Esophagus muscularis mucosa (tissue), 4 donors: ENCODE measurements around the gene MAD1L1. TPM values are rescaled to one million over a fixed set of nuclear protein-coding genes. Genes with fewer than 3 reads are reported as not detected.

ENCODE experiments used
- DNase-seq: peaks from one replicate; pipeline ENCODE4 v3.0.0-alpha.2; 2017; ENCODE audit errors: extremely low spot score
- H3K27ac ChIP-seq, 4 donors: fragments of 200-600 bp; sonication (generic); replicated peaks in 1 of 4; 1 replicate in 3 of 4; 2 replicates in 1 of 4; pipeline ENCODE4 v1.5.1; 2016 to 2019; ENCODE audit warnings: mild to moderate bottlenecking in 1 of 4
- H3K27me3 ChIP-seq, 4 donors: fragments of 200-600 bp; sonication (generic); one replicate each; pipeline versions ENCODE4 v1.5.1 to v1.6.0; 2016 to 2019
- H3K36me3 ChIP-seq, 4 donors: fragments of 200-600 bp; sonication (generic); one replicate each; pipeline ENCODE4 v1.5.1; 2016 to 2019
- H3K4me1 ChIP-seq, 4 donors: fragments of 200-600 bp; sonication (generic); one replicate each; pipeline ENCODE4 v1.5.1; 2016 to 2019
- H3K4me3 ChIP-seq, 4 donors: fragments of 200-600 bp; sonication (generic); 1 replicate in 2 of 4; 2 replicates in 2 of 4; pipeline ENCODE4 v1.5.1; 2016 to 2019; ENCODE audit warnings: mild to moderate bottlenecking in 4 of 4, moderate library complexity in 1 of 4
- H3K9me3 ChIP-seq, 4 donors: fragments of 200-600 bp; sonication (generic); 1 replicate in 3 of 4; 2 replicates in 1 of 4; pipeline ENCODE4 v1.5.1; 2016 to 2019
- EP300 ChIP-seq: sonication (generic); formaldehyde crosslinking; IDR thresholded peaks from one replicate; pipeline ENCODE4 v1.6.1; 2017; ENCODE audit warnings: antibody characterized with exemption
- POLR2A ChIP-seq: fragments of 450-650 bp; IDR thresholded peaks from one replicate; pipeline ENCODE4 v1.6.1; 2017; ENCODE audit warnings: antibody characterized with exemption, moderate library complexity, mild to moderate bottlenecking, low read depth
- POLR2AphosphoS5 ChIP-seq, 2 donors: sonication (generic); formaldehyde crosslinking; IDR thresholded peaks; one replicate each; pipeline ENCODE4 v1.6.1; 2017; ENCODE audit warnings: antibody characterized with exemption in 2 of 2
- WGBS: methylation state at CpG from one replicate; pipeline ENCODE4 v1.1.5; 2018; 5-methylcytosine and 5-hydroxymethylcytosine counted together
- intact Hi-C: fragments of 100-400 bp; cut with DNase I; formaldehyde crosslinking; loops from one replicate; pipeline ENCODE4 v1.15.1; 2023
- total RNA-seq, 4 donors: library from RNA; depleted of rRNA; stranded (reverse); fragments of >200 nt; gene quantifications; one replicate each; pipeline versions ENCODE4 v1.1.0 to v1.2.1, GENCODE V29; 2016
- TF ChIP-seq, protein P1 (sequence below), 3 experiments: fragments of 200-600 bp in 2 of 3; fragments of 450-650 bp in 1 of 3; sonication (generic) in 2 of 3; IDR thresholded peaks; one replicate each; pipeline ENCODE4 v1.5.1; 2017 to 2019; ENCODE audit warnings: antibody characterized with exemption in 3 of 3, mild to moderate bottlenecking in 2 of 3, moderate library complexity in 1 of 3

MAD1L1 gene
- total RNA-seq, 4 donors from 2014 or later, result 22.2 to 33.1 (median 29.5) TPM

GRCh38 chr7:2041496-2042367 is 191.0 kb downstream of the MAD1L1 start:
- peaks cover 5 to 15% (median 9%) of the 10 kb centered on the region in 4 donors for H3K4me1 ChIP-seq
- 94% methylated on average over 25 of the region's 26 CpGs for WGBS
- DNase-seq, result no peak
- no peaks in the 10 kb centered on the region for H3K9me3 ChIP-seq
- H3K36me3 ChIP-seq, result peaks cover 0 to 11% (median 5%) of the 10 kb centered on the region in 4 donors
- no peak overlapping the region for H3K4me3 ChIP-seq
- no peak for TF ChIP-seq POLR2A
- no peak for TF ChIP-seq POLR2AphosphoS5 (IDR thresholded peaks at IDR 0.05)
- TF ChIP-seq EP300, result no peak
- TF ChIP-seq, protein P1, sequence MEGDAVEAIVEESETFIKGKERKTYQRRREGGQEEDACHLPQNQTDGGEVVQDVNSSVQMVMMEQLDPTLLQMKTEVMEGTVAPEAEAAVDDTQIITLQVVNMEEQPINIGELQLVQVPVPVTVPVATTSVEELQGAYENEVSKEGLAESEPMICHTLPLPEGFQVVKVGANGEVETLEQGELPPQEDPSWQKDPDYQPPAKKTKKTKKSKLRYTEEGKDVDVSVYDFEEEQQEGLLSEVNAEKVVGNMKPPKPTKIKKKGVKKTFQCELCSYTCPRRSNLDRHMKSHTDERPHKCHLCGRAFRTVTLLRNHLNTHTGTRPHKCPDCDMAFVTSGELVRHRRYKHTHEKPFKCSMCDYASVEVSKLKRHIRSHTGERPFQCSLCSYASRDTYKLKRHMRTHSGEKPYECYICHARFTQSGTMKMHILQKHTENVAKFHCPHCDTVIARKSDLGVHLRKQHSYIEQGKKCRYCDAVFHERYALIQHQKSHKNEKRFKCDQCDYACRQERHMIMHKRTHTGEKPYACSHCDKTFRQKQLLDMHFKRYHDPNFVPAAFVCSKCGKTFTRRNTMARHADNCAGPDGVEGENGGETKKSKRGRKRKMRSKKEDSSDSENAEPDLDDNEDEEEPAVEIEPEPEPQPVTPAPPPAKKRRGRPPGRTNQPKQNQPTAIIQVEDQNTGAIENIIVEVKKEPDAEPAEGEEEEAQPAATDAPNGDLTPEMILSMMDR (IDR thresholded peaks at IDR 0.05), result no peak
- no peak overlapping the region for H3K27ac ChIP-seq
- intact Hi-C loops, result no loop called here
- no peaks in the 10 kb centered on the region for H3K27me3 ChIP-seq

GRCh38 chr7:2040893-2041270 is 191.9 kb downstream of the MAD1L1 start:
- Histone ChIP-seq H3K9me3 (no peaks in the 10 kb centered on the region), H3K36me3 (peaks cover 0 to 11% (median 5%) of the 10 kb centered on the region in 4 donors), H3K4me1 (peaks cover 5 to 15% (median 9%) of the 10 kb centered on the region in 4 donors), H3K4me3 (no peak overlapping the region), H3K27ac (no peak overlapping the region), H3K27me3 (no peaks in the 10 kb centered on the region)
- 94% methylated on average over 6 of the region's 6 CpGs for WGBS
- DNase-seq, result no peak
- TF ChIP-seq POLR2A (no peak), POLR2AphosphoS5 (IDR thresholded peaks at IDR 0.05) (no peak), EP300 (no peak)
- TF ChIP-seq, protein P1 (IDR thresholded peaks at IDR 0.05), result no peak
- intact Hi-C loops, result no loop called here

DNA sequence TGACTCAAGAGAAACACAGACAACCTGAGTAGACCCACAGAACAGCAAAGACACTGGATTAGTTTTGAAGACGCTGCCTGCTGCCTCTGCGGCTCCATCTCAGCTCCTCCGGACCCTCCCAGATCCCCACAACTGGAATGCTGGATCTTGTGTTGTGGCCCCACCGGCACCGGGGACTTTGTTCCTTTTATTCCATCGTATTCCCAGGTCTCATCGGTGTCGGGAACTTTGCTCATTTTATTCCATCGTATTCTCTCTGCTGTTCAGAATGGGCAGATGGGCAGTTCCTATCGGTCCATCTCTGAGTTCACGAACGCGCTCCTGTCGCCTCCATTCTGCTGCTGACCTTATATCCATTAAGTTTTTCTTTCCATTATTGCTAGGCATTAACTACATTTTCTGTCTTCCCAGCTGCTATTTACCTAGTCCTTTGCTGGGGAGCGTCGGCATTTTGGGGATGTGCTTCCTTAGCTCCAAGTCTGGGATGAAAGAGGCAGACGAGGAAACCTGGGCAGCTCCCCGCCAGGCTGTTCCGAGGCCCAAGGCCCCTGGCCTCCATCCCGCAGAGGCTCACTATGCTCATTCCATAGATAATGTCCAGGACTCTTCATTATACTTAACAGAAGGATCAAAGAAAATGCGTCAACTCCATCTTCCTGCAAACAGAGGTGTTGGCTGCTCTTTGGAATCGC is 192.4 kb downstream of the MAD1L1 start:
- H3K36me3 ChIP-seq, result peaks cover 0 to 11% (median 5%) of the 10 kb centered on the region in 4 donors
- DNase-seq, result no peak
- no peaks in the 10 kb centered on the region for H3K9me3 ChIP-seq
- H3K27ac ChIP-seq, result no peak overlapping the region
- peaks cover 5 to 15% (median 9%) of the 10 kb centered on the region in 4 donors for H3K4me1 ChIP-seq
- TF ChIP-seq, protein P1 (IDR thresholded peaks at IDR 0.05), result no peak
- TF ChIP-seq EP300 (no peak), POLR2AphosphoS5 (IDR thresholded peaks at IDR 0.05) (no peak), POLR2A (no peak)
- no peaks in the 10 kb centered on the region for H3K27me3 ChIP-seq
- intact Hi-C loops, result no loop called here
- H3K4me3 ChIP-seq, result no peak overlapping the region
- WGBS, result 97% methylated on average over 22 of the region's 22 CpGs

DNA sequence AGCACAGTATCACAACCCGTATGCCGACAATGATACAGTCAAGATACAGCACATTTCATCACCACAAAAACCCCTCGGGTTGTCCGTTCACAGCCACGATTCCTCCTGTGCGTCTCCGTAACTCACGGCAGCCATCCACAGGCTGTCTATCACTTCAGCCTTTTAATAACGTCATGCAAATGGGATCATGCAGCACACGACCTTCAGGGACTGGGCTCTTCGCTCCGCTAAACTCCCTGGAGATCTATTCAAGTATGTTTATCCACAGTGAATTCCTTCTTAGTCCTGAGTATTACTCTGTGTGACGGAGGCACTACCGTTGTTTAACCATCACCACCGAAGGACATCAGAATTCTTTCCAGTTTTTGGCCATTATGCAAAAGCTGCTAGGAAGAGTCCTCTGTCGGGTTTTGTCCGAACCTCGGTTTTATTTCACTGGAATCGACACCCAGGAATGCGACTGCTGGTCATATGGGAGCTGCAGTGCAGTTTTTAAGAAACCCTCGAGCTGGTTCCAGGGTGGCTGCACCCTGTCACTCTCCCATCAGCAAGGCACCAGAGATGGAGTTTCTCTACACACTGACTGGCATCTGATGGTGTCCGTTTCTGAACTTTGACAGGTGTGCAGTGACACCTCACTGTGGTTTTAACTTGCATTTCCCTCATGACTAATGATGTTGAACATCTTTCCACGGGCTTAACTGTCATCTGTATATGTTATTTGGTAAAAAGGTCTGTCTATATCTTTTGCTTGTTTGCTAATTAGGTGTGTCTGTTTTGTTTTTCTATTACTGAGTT is 193.6 kb downstream of the MAD1L1 start:
- 88% methylated on average over 23 of the region's 23 CpGs for WGBS
- no peak overlapping the region for H3K4me3 ChIP-seq
- intact Hi-C loops, result no loop called here
- no peaks in the 10 kb centered on the region for H3K27me3 ChIP-seq
- DNase-seq, result no peak
- H3K36me3 ChIP-seq, result peaks cover 0 to 11% (median 4%) of the 10 kb centered on the region in 4 donors
- H3K9me3 ChIP-seq, result no peaks in the 10 kb centered on the region
- H3K27ac ChIP-seq, result no peak overlapping the region
- no peak for TF ChIP-seq POLR2AphosphoS5 (IDR thresholded peaks at IDR 0.05)
- no peak for TF ChIP-seq EP300
- TF ChIP-seq, protein P1 (IDR thresholded peaks at IDR 0.05), result no peak
- TF ChIP-seq POLR2A, result no peak
- H3K4me1 ChIP-seq, result peaks cover 5 to 15% (median 9%) of the 10 kb centered on the region in 4 donors
